HepG2 (cell line): ENCODE data around the gene TLK2. TPM values are rescaled to one million over a fixed set of nuclear protein-coding genes. Genes with fewer than 3 reads are reported as not detected.

Experiments
- PHF5A ChIP-seq: IDR thresholded peaks from one replicate; pipeline ENCODE4 v1.6.1; 2018; ENCODE audit warnings: low read depth, missing genetic modification reagents; ENCODE audit not compliant: unreplicated experiment
- RFXAP ChIP-seq: sonication (generic); formaldehyde crosslinking; IDR thresholded peaks from 2 replicates; pipeline ENCODE4 v1.4.0; 2020; ENCODE audit warnings: missing genetic modification reagents, borderline replicate concordance
- SAP130 ChIP-seq: IDR thresholded peaks from 2 replicates; pipeline ENCODE4 v1.6.1; 2016; ENCODE audit warnings: low read depth
- SMAD3 ChIP-seq: sonication (generic); formaldehyde crosslinking; IDR thresholded peaks from 2 replicates; pipeline ENCODE4 v1.4.0; 2020; ENCODE audit warnings: missing genetic modification reagents
- ZBTB25 ChIP-seq: IDR thresholded peaks from 2 replicates; pipeline ENCODE4 v1.6.1; 2018; ENCODE audit warnings: missing genetic modification reagents
- ZBTB43 ChIP-seq: sonication (generic); formaldehyde crosslinking; conservative IDR thresholded peaks from 2 replicates; pipeline ENCODE4 v1.4.0; 2020; ENCODE audit warnings: missing genetic modification reagents
- ZMAT3 ChIP-seq: sonication (generic); formaldehyde crosslinking; conservative IDR thresholded peaks from 2 replicates; pipeline ENCODE4 v1.7.0; 2021; ENCODE audit warnings: missing genetic modification reagents
- ZMYM4 ChIP-seq: sonication (generic); formaldehyde crosslinking; IDR thresholded peaks from 2 replicates; pipeline ENCODE4 v1.8.1; 2023; ENCODE audit warnings: mild to moderate bottlenecking, missing genetic modification reagents
- ZNF143 ChIP-seq: sonication (generic); formaldehyde crosslinking; IDR thresholded peaks from 2 replicates; pipeline ENCODE4 v1.4.0; 2020; ENCODE audit warnings: missing genetic modification reagents
- ZNF687 ChIP-seq: sonication (generic); formaldehyde crosslinking; IDR thresholded peaks from 2 replicates; pipeline ENCODE4 v1.5.1; 2020; ENCODE audit warnings: mild to moderate bottlenecking, missing genetic modification reagents, moderate library complexity
- ZNF713 ChIP-seq: sonication (generic); formaldehyde crosslinking; IDR thresholded peaks from 2 replicates; pipeline ENCODE4 v1.4.0; 2020; ENCODE audit warnings: mild to moderate bottlenecking, missing genetic modification reagents
- ZNF782 ChIP-seq: sonication (generic); formaldehyde crosslinking; IDR thresholded peaks from 2 replicates; pipeline ENCODE4 v1.4.0; 2020; ENCODE audit warnings: missing genetic modification reagents, mild to moderate bottlenecking, borderline replicate concordance
- ZXDC ChIP-seq: sonication (generic); formaldehyde crosslinking; IDR thresholded peaks from 2 replicates; pipeline ENCODE4 v1.5.0; 2020; ENCODE audit warnings: mild to moderate bottlenecking, missing genetic modification reagents
- polyA plus RNA-seq, 8 experiments: library from polyadenylated mRNA; depleted of rRNA in 3 of 8; stranded (reverse) in 7 of 8; unstranded in 1 of 8; fragments of >200 nt; fragmentation: Illumina TruSeq in 4 of 8; extraction: Trizol in 4 of 8; gene quantifications; 2 replicates each; pipeline versions ENCODE4 v1.2.1 to v1.2.3, GENCODE V29; 2011 to 2016; ENCODE audit warnings: low read depth in 4 of 8, missing spikeins in 1 of 8, mixed read lengths in 1 of 8; ENCODE audit not compliant: insufficient read depth in 1 of 8
- total RNA-seq, 5 experiments: library from RNA; depleted of rRNA; stranded (reverse); fragments of >200 nt; fragmentation: Illumina TruSeq; extraction: Trizol; gene quantifications; 2 replicates each; pipeline ENCODE4 v1.2.3, GENCODE V29; 2016; ENCODE audit warnings: low read depth in 1 of 5
- TF ChIP-seq, protein P1 (sequence below): sonication (generic); formaldehyde crosslinking; IDR thresholded peaks from 2 replicates; pipeline ENCODE4 v1.4.0; 2020; ENCODE audit warnings: missing genetic modification reagents, borderline replicate concordance
- TF ChIP-seq, protein P2 (sequence below): sonication (generic); formaldehyde crosslinking; IDR thresholded peaks from 2 replicates; pipeline ENCODE4 v1.4.0; 2020; ENCODE audit warnings: missing genetic modification reagents

The TLK2 gene
- total and polyA plus RNA-seq, 2 of the 13 experiments (the other 11 are each of a cell fraction or from before 2014, with no cell fraction given): 58.7 to 60.8 TPM

- TF ChIP-seq ZBTB43 (CRISPR knock-in tag) (peak; percentile 40; the same call in 1 of the 2 replicates), ZMYM4 (CRISPR knock-in tag) (peak; percentile 59), PHF5A (CRISPR knock-in tag) (no peak), ZMAT3 (CRISPR knock-in tag) (no peak), ZBTB25 (peak; percentile 64; the same call in 1 of the 2 replicates), ZNF143 (CRISPR knock-in tag) (no peak), SMAD3 (CRISPR knock-in tag) (no peak), RFXAP (CRISPR knock-in tag) (peak; percentile 37; the same call in 1 of the 2 replicates), SAP130 (peak; percentile 53), ZNF713 (CRISPR knock-in tag) (no peak), ZXDC (CRISPR knock-in tag) (peak; percentile 85), ZNF687 (peak; percentile 40; the same call in 1 of the 2 replicates), ZNF782 (no peak)
- TF ChIP-seq, protein P1, sequence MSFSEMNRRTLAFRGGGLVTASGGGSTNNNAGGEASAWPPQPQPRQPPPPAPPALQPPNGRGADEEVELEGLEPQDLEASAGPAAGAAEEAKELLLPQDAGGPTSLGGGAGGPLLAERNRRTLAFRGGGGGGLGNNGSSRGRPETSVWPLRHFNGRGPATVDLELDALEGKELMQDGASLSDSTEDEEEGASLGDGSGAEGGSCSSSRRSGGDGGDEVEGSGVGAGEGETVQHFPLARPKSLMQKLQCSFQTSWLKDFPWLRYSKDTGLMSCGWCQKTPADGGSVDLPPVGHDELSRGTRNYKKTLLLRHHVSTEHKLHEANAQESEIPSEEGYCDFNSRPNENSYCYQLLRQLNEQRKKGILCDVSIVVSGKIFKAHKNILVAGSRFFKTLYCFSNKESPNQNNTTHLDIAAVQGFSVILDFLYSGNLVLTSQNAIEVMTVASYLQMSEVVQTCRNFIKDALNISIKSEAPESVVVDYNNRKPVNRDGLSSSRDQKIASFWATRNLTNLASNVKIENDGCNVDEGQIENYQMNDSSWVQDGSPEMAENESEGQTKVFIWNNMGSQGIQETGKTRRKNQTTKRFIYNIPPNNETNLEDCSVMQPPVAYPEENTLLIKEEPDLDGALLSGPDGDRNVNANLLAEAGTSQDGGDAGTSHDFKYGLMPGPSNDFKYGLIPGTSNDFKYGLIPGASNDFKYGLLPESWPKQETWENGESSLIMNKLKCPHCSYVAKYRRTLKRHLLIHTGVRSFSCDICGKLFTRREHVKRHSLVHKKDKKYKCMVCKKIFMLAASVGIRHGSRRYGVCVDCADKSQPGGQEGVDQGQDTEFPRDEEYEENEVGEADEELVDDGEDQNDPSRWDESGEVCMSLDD: 0 out of 2 replicates have a peak, but pooled peaks have one; percentile 23
- TF ChIP-seq, protein P2, sequence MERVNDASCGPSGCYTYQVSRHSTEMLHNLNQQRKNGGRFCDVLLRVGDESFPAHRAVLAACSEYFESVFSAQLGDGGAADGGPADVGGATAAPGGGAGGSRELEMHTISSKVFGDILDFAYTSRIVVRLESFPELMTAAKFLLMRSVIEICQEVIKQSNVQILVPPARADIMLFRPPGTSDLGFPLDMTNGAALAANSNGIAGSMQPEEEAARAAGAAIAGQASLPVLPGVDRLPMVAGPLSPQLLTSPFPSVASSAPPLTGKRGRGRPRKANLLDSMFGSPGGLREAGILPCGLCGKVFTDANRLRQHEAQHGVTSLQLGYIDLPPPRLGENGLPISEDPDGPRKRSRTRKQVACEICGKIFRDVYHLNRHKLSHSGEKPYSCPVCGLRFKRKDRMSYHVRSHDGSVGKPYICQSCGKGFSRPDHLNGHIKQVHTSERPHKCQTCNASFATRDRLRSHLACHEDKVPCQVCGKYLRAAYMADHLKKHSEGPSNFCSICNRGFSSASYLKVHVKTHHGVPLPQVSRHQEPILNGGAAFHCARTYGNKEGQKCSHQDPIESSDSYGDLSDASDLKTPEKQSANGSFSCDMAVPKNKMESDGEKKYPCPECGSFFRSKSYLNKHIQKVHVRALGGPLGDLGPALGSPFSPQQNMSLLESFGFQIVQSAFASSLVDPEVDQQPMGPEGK: peak; percentile 89
These were observed at the start of gene TLK2 (continued) for GRCh38 chr17:62478424-62478879.
